HL-60 (cell line): ENCODE measurements around the gene KYNU.
"Not testable (repeated sequence)": the region's sequence is repeated elsewhere in the genome, so short reads cannot be mapped to it uniquely, and the experiment has no call there.

Experiments used
- DNase-seq, 2 experiments: peaks; one replicate each; pipeline ENCODE4 v3.0.0-alpha.2; 2010 to 2020; ENCODE audit warnings: low read depth in 1 of 2, low spot score in 1 of 2
- H3K27ac ChIP-seq: fragments of 250-450 bp; sonication (Bioruptor Pico); replicated peaks from 2 replicates; pipeline ENCODE4 v1.5.1; 2020; ENCODE audit warnings: mild to moderate bottlenecking, moderate library complexity
- H3K27me3 ChIP-seq: fragments of 250-450 bp; sonication (Bioruptor Pico); 2 replicates; pipeline ENCODE4 v1.5.1; 2021; ENCODE audit warnings: mild to moderate bottlenecking, moderate library complexity; ENCODE audit not compliant: insufficient read depth, poor library complexity, severe bottlenecking
- H3K4me3 ChIP-seq: replicated peaks from 2 replicates; pipeline ENCODE4 v1.5.1; 2011; ENCODE audit warnings: mild to moderate bottlenecking, control low read depth, low read length; ENCODE audit not compliant: insufficient read depth
- GABPA ChIP-seq: IDR thresholded peaks from 2 replicates; pipeline ENCODE4 v1.6.1; 2012; ENCODE audit warnings: low read depth
- POLR2AphosphoS5 ChIP-seq: IDR thresholded peaks from 2 replicates; pipeline ENCODE4 v1.6.1; 2012; ENCODE audit warnings: low read depth
- SPI1 ChIP-seq: IDR thresholded peaks from 2 replicates; pipeline ENCODE4 v1.6.1; 2012; ENCODE audit warnings: low read depth, mild to moderate bottlenecking, borderline replicate concordance
- TF ChIP-seq, protein P1 (sequence below): IDR thresholded peaks from one replicate; pipeline ENCODE4 v1.5.1; 2011; ENCODE audit warnings: low read length, control low read depth, inconsistent platforms; ENCODE audit not compliant: insufficient read depth
- TF ChIP-seq, protein P2 (sequence below): IDR thresholded peaks from 2 replicates; pipeline ENCODE4 v1.6.1; 2012; ENCODE audit warnings: low read depth; ENCODE audit not compliant: insufficient replicate concordance

KYNU gene

GRCh38 chr2:142880279-142880678 lies 2.8 kb downstream of the KYNU start:
- Histone ChIP-seq H3K27me3 (no peaks in the 10 kb centered on the region), H3K4me3 (no peak overlapping the region), H3K27ac (no peak overlapping the region)
- DNase-seq: no peak
- TF ChIP-seq POLR2AphosphoS5 (no peak), GABPA (no peak)
- TF ChIP-seq, protein P1, sequence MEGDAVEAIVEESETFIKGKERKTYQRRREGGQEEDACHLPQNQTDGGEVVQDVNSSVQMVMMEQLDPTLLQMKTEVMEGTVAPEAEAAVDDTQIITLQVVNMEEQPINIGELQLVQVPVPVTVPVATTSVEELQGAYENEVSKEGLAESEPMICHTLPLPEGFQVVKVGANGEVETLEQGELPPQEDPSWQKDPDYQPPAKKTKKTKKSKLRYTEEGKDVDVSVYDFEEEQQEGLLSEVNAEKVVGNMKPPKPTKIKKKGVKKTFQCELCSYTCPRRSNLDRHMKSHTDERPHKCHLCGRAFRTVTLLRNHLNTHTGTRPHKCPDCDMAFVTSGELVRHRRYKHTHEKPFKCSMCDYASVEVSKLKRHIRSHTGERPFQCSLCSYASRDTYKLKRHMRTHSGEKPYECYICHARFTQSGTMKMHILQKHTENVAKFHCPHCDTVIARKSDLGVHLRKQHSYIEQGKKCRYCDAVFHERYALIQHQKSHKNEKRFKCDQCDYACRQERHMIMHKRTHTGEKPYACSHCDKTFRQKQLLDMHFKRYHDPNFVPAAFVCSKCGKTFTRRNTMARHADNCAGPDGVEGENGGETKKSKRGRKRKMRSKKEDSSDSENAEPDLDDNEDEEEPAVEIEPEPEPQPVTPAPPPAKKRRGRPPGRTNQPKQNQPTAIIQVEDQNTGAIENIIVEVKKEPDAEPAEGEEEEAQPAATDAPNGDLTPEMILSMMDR: no peak

DNA sequence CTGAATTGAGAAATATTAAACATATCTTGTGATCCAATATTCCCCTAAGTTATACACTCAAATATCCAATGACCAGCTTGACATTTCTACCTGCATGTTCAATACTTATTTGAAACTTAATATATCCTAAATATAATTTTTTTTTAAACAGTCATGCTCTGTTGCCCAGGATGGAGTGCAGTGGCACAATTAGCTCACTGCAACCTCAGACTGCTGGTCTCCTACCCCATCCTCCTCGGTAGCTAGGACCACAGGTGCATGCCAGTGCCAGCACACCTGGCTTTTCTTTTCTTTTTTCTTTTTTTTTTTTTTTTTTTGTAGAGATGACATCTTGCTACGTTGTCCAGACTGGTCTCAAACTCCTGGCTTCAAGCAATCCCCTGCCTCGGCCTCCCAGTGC lies 4.2 kb downstream of the KYNU start:
- no peak overlapping the region for H3K27ac ChIP-seq
- no peak overlapping the region for H3K4me3 ChIP-seq
- no peaks in the 10 kb centered on the region for H3K27me3 ChIP-seq
- no peak for DNase-seq
- TF ChIP-seq POLR2AphosphoS5: no peak
- TF ChIP-seq GABPA: no peak
- TF ChIP-seq, protein P2, sequence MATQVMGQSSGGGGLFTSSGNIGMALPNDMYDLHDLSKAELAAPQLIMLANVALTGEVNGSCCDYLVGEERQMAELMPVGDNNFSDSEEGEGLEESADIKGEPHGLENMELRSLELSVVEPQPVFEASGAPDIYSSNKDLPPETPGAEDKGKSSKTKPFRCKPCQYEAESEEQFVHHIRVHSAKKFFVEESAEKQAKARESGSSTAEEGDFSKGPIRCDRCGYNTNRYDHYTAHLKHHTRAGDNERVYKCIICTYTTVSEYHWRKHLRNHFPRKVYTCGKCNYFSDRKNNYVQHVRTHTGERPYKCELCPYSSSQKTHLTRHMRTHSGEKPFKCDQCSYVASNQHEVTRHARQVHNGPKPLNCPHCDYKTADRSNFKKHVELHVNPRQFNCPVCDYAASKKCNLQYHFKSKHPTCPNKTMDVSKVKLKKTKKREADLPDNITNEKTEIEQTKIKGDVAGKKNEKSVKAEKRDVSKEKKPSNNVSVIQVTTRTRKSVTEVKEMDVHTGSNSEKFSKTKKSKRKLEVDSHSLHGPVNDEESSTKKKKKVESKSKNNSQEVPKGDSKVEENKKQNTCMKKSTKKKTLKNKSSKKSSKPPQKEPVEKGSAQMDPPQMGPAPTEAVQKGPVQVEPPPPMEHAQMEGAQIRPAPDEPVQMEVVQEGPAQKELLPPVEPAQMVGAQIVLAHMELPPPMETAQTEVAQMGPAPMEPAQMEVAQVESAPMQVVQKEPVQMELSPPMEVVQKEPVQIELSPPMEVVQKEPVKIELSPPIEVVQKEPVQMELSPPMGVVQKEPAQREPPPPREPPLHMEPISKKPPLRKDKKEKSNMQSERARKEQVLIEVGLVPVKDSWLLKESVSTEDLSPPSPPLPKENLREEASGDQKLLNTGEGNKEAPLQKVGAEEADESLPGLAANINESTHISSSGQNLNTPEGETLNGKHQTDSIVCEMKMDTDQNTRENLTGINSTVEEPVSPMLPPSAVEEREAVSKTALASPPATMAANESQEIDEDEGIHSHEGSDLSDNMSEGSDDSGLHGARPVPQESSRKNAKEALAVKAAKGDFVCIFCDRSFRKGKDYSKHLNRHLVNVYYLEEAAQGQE: no peak
- no peak for TF ChIP-seq SPI1
- TF ChIP-seq, protein P1: no peak

- not testable (repeated sequence) for DNase-seq, H3K27me3 ChIP-seq, H3K4me3 ChIP-seq, H3K27ac ChIP-seq
These were observed 5.0 kb downstream of the KYNU start for GRCh38 chr2:142882500-142882899.

- Histone ChIP-seq H3K27ac (no peak overlapping the region), H3K4me3 (no peak overlapping the region), H3K27me3 (no peaks in the 10 kb centered on the region)
- no peak for DNase-seq
- no peak for TF ChIP-seq GABPA
- TF ChIP-seq, protein P2: no peak
- TF ChIP-seq POLR2AphosphoS5: no peak
- TF ChIP-seq, protein P1: no peak
- TF ChIP-seq SPI1: no peak
These were observed 6.1 kb downstream of the KYNU start for GRCh38 chr2:142883526-142883925.
